Activated CD8-positive, alpha-beta T cell treated with anti-CD3 and anti-CD28 coated beads, Interleukin-2, amount 10 ng/mL, durations not matched to agents 7 days and 5 days (primary cell): Measurements from ENCODE around the gene HSPA1L. TPM values are rescaled to one million over a fixed set of nuclear protein-coding genes. Genes with fewer than 3 reads are reported as not detected.
A peak's percentile ranks its signal among the peaks of the same experiment; 100 is the strongest.

Experiments used
- ATAC-seq: fragments of 150-1000 bp; cut with Tn5 transposase; one replicate; pipeline ENCODE4 v1.10.0; 2021; ENCODE audit warnings: moderate library complexity
- CTCF ChIA-PET: fragments of 350-600 bp; sonication (Branson Sonifier 250); formaldehyde crosslinking; loops from one replicate; lab custom pipeline; 2021; ENCODE audit warnings: antibody characterized with exemption; lab: Charles Lee
- POLR2A ChIA-PET: fragments of 350-600 bp; sonication (Branson Sonifier 250); formaldehyde crosslinking; loops from one replicate; lab custom pipeline; 2021; ENCODE audit warnings: antibody characterized with exemption; lab: Charles Lee
- DNase-seq: peaks from one replicate; pipeline ENCODE4 v3.0.0-alpha.2; 2020
- H3K27ac Mint-ChIP-seq: one replicate; pipeline ENCODE4 v1.8.0; 2021; ENCODE audit warnings: mild to moderate bottlenecking, mixed read lengths
- H3K27me3 Mint-ChIP-seq: one replicate; pipeline ENCODE4 v1.8.0; 2021; ENCODE audit warnings: low read depth, mixed read lengths
- H3K36me3 Mint-ChIP-seq: one replicate; pipeline ENCODE4 v1.8.0; 2021; ENCODE audit warnings: low read depth, mixed read lengths
- H3K4me1 Mint-ChIP-seq: one replicate; pipeline ENCODE4 v1.8.0; 2021; ENCODE audit warnings: low read depth, mixed read lengths
- H3K4me3 Mint-ChIP-seq: one replicate; pipeline ENCODE4 v1.8.0; 2021; ENCODE audit warnings: mild to moderate bottlenecking, mixed read lengths
- H3K9me3 Mint-ChIP-seq: one replicate; pipeline ENCODE4 v1.8.0; 2022; ENCODE audit warnings: mixed read lengths; ENCODE audit not compliant: insufficient read depth
- total RNA-seq, 2 experiments: library from RNA; stranded (reverse); gene quantifications; one replicate each; pipeline ENCODE4 v1.2.3, GENCODE V29; 2021

Gene HSPA1L
- total RNA-seq, 2 experiments from 2014 or later = 3.0 to 3.1 TPM

DNA sequence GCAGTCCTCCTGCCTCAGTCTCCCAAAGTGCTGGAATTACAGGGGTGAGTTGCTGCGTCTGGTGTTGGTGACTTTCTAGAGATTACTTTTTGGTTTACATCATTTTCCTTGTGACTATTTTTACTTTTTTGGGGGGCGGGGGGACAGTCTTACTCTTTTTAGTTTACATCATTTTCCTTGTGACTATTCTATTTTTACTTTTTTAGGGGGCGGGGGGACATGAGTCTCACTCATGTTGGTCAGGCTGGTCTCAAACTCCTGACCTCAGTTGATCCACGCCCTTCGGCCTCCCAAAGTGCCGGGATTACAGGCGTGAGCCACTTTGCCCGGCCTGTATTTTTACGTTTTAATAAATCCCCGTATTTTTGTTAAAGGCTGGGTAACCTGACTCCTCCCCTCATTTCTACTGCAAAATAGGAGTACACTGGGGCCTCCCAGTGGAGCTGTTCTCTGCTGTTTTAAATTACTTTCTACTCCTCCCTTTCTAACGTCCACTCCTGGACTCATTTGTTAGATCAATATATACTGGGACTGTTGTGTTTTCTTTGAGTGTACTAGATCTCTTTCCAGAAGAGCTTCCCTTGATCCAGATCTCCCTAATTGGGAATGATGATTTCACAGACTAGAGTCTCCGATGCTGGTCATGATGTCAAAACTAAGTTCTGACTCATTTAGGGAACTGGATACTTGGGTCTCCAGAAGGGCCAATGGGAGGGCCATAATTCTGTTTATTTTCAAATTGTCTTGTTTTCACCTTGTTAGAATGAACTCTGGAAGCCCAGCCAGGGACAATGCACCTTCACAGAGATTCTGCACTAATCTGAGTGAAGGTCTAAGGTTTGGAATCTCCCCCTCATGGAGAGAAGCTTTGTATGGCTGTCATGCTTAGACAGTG lies 21.6 kb upstream of the HSPA1L start:
- H3K4me3 Mint-ChIP-seq = peak overlapping the region; percentile 98
- no peaks in the 10 kb centered on the region for H3K27me3 Mint-ChIP-seq
- H3K36me3 Mint-ChIP-seq = peaks cover 65% of the 10 kb centered on the region
- ChIA-PET CTCF (interaction anchor here (1.1 to 1.6 kb wide), 4 partner anchors 26 to 291 kb away, joined by 3 to 4 read pairs (median 4); partner anchors contain the start of genes ATP6V1G2, NEU1 and VARS1), POLR2A (interaction anchor here (0.6 to 2.1 kb wide), 6 partner anchors 9 to 268 kb away, joined by 3 to 8 read pairs (median 4); partner anchors contain the start of genes CSNK2B, EHMT2, GPANK1 and HSPA1B)
- DNase-seq (no peak), ATAC-seq (no peak)
- H3K27ac Mint-ChIP-seq = peak overlapping the region; percentile 92
- no peaks in the 10 kb centered on the region for H3K9me3 Mint-ChIP-seq
- H3K4me1 Mint-ChIP-seq = peaks cover 47% of the 10 kb centered on the region

DNA sequence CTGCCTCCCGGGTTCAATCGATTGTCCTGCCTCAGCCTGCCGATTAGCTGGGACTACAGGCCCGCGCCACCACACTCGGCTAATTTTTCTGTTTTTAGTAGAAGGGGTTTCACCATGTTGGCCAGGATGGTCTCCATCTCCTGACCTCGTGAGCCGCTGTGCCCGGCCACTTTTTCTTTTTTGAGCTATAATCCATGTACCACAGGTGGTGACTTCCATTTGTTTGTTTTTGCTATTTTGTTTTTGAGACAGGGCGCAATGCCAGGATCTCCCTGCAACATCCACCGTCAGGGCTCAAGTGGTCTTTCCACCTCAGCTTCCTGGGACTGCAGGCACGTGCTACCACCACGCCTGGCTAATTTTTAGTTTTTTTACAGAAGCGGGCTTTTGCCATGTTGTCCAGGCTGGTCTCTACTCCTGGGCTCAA lies 21.0 kb upstream of the HSPA1L start:
- peaks cover 61% of the 10 kb centered on the region for H3K36me3 Mint-ChIP-seq
- CTCF ChIA-PET = interaction anchor here (0.9 to 1.6 kb wide), 5 partner anchors 27 to 290 kb away, joined by 3 to 5 read pairs (median 4); partner anchors contain the start of genes ATP6V1G2 and NEU1
- peak overlapping the region; percentile 92 for H3K27ac Mint-ChIP-seq
- ATAC-seq (no peak), DNase-seq (no peak)
- H3K4me1 Mint-ChIP-seq = peaks cover 52% of the 10 kb centered on the region
- POLR2A ChIA-PET = interaction anchor here (0.8 to 2.1 kb wide), 7 partner anchors 8 to 171 kb away, joined by 3 to 10 read pairs (median 4); partner anchors contain the start of genes CLIC1, CSNK2B, EHMT2 and GPANK1
- no peaks in the 10 kb centered on the region for H3K27me3 Mint-ChIP-seq
- peak overlapping the region; percentile 98 for H3K4me3 Mint-ChIP-seq
- no peaks in the 10 kb centered on the region for H3K9me3 Mint-ChIP-seq

DNA sequence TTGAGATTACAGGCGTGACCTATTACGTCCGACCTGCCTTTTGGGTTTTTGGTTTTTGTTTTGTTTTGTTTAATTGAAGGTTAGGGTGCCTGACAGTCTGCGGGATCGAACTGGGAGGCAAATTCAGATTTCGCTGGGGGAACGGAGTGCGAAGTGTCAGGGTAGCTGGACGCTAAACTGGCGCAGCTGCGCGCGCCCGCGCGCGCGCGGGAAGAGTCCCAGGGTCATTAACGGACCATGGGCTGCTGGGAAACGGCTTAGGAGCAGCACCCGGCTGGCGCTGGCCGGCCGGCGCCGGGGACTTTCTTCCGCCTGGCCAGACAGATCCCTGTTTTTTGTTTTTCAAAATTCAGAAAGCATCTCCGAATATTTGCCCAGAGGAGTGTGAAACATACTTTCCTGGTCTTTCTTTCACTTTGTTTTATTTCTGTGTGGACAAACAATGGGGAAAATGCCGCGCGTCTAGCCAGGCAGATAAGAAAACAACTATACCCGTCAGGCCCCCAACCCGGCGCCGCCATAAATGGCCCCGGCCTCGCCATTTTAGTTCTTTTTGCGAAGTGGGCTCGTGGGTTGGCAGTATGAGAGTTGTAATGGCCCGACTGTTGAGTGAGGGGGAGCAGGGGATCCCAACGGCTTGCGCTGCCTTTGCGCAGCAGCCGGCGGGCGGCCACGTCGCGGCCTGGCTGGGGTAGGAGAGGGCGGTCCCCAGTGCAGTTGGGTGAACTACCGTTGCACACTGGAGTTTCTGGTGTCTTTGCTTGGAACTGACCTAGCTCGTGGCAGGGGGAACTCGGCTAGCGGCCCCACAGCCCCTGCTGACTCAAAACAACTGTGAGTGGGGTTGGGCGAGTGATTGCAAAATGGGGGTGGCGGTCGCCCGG lies 19.5 kb upstream of the HSPA1L start:
- Mint-ChIP-seq H3K4me3 (peak overlapping the region; percentile 98), H3K27me3 (no peaks in the 10 kb centered on the region), H3K4me1 (peaks cover 52% of the 10 kb centered on the region), H3K9me3 (no peaks in the 10 kb centered on the region), H3K36me3 (peaks cover 61% of the 10 kb centered on the region), H3K27ac (peak overlapping the region; percentile 92)
- ATAC-seq (peak; percentile 46), DNase-seq (peak; percentile 82)
- CTCF ChIA-PET = interaction anchor here (0.9 to 1.5 kb wide), 5 partner anchors 28 to 294 kb away, joined by 3 to 5 read pairs (median 4); partner anchors contain the start of gene NEU1
- POLR2A ChIA-PET = interaction anchor here (1.0 to 3.1 kb wide), 8 partner anchors 10 to 169 kb away, joined by 3 to 10 read pairs (median 7); partner anchors contain the start of genes ABHD16A, CLIC1, CSNK2B and GPANK1

DNA sequence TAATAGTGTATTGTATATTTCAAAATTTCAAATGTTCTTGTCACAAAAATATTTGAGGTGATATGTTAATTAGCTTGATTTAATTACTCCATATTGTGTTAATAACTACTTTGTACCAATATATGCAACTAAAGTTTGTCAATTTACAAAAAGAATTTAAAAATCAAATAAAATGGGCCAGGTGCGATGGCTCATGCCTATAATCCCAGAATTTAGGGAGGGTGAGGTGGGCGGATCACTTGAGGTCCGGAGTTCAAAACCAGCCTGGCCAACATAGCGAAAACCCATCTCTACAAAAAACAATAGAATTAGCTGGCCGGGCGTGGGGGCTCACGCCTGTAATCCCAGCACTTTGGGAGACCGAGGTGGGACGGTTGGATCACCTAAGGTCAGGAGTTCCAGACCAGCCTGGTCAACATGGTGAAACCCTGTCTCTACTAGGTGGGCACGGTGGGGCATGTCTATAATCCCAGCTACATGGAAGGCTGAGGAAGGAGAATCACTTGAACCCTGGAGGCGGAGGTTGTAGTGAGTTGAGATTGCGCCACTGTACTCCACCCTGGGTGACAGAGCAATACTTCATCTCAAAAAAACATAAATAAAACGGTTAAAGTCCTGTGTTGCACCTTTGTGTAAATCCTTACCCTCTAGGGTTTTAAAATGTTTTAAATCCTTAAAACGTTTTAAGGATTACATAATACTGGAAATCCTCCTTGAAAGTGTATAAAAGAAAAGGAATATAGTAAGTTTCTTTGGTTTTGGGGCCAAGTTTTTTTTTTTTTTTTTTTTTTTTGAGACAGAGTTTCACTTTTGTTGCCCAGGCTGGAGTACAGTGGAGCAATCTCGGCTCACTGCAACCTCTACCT lies 16.5 kb upstream of the HSPA1L start:
- Mint-ChIP-seq H3K27ac (peak overlapping the region; percentile 81), H3K9me3 (no peaks in the 10 kb centered on the region), H3K4me3 (peak overlapping the region; percentile 87), H3K36me3 (peaks cover 35% of the 10 kb centered on the region), H3K4me1 (peaks cover 34% of the 10 kb centered on the region), H3K27me3 (no peaks in the 10 kb centered on the region)
- ATAC-seq (no peak), DNase-seq (no peak)
- ChIA-PET POLR2A (interaction anchor here (0.6 to 3.4 kb wide), 5 partner anchors 14 to 179 kb away, joined by 3 to 20 read pairs (median 3); partner anchors contain the start of genes BAG6, CLIC1 and GPANK1), CTCF (interaction anchor here (0.9 to 4.4 kb wide), 16 partner anchors 13 to 280 kb away, joined by 3 to 44 read pairs (median 6); partner anchors contain the start of genes CLIC1, LSM2, LY6G5C and MSH5)

DNA sequence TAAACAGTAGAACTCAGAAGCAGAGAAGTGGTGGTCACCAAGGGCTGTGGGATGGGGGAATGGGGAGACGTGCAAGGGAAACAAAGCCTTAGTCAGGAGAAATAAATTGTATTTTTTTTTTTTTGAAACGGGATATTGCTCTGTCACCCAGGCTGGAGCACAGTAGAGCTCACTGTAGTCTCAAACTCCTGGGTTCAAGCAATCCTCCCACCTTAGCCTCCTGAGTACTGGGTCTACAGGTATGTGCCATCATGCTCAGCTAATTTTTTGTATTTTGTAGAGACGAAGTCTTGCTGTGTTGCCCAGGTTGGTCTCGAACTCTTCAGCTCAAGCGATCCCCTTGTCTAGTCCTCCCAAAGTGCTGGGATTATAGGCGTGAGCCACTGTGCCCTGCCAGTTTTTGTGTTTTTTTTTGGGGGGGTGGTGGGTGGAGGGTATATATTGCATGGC lies 15.8 kb upstream of the HSPA1L start:
- CTCF ChIA-PET = interaction anchor here (0.9 to 4.4 kb wide), 22 partner anchors 9 to 285 kb away, joined by 3 to 44 read pairs (median 6); partner anchors contain the start of genes ATP6V1G2, CLIC1, DDAH2 and LSM2
- peak overlapping the region; percentile 81 for H3K27ac Mint-ChIP-seq
- POLR2A ChIA-PET = interaction anchor here (0.6 to 3.4 kb wide), 10 partner anchors 14 to 179 kb away, joined by 3 to 20 read pairs (median 3); partner anchors contain the start of genes BAG6, CLIC1, GPANK1 and LY6G6D
- ATAC-seq (no peak), DNase-seq (no peak)
- peaks cover 34% of the 10 kb centered on the region for H3K4me1 Mint-ChIP-seq
- no peaks in the 10 kb centered on the region for H3K27me3 Mint-ChIP-seq
- H3K4me3 Mint-ChIP-seq = peak overlapping the region; percentile 87
- H3K9me3 Mint-ChIP-seq = no peaks in the 10 kb centered on the region
- peaks cover 28% of the 10 kb centered on the region for H3K36me3 Mint-ChIP-seq

DNA sequence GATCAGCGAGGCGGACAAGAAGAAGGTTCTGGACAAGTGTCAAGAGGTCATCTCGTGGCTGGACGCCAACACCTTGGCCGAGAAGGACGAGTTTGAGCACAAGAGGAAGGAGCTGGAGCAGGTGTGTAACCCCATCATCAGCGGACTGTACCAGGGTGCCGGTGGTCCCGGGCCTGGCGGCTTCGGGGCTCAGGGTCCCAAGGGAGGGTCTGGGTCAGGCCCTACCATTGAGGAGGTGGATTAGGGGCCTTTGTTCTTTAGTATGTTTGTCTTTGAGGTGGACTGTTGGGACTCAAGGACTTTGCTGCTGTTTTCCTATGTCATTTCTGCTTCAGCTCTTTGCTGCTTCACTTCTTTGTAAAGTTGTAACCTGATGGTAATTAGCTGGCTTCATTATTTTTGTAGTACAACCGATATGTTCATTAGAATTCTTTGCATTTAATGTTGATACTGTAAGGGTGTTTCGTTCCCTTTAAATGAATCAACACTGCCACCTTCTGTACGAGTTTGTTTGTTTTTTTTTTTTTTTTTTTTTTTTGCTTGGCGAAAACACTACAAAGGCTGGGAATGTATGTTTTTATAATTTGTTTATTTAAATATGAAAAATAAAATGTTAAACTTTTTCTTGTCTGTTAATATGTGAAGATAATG lies 14.7 kb upstream of the HSPA1L start:
- ChIA-PET CTCF (interaction anchor here (0.7 to 4.4 kb wide), 25 partner anchors 10 to 283 kb away, joined by 3 to 44 read pairs (median 5); partner anchors contain the start of genes APOM, ATP6V1G2, CLIC1 and DDAH2), POLR2A (interaction anchor here (0.7 to 3.4 kb wide), 8 partner anchors 23 to 278 kb away, joined by 3 to 20 read pairs (median 4); partner anchors contain the start of genes BAG6, CLIC1, LSM2 and MSH5)
- Mint-ChIP-seq H3K36me3 (peaks cover 26% of the 10 kb centered on the region), H3K4me3 (peak overlapping the region; percentile 87), H3K27me3 (no peaks in the 10 kb centered on the region), H3K9me3 (no peaks in the 10 kb centered on the region), H3K4me1 (peaks cover 43% of the 10 kb centered on the region), H3K27ac (peak overlapping the region; percentile 81)
- ATAC-seq (no peak), DNase-seq (no peak)

DNA sequence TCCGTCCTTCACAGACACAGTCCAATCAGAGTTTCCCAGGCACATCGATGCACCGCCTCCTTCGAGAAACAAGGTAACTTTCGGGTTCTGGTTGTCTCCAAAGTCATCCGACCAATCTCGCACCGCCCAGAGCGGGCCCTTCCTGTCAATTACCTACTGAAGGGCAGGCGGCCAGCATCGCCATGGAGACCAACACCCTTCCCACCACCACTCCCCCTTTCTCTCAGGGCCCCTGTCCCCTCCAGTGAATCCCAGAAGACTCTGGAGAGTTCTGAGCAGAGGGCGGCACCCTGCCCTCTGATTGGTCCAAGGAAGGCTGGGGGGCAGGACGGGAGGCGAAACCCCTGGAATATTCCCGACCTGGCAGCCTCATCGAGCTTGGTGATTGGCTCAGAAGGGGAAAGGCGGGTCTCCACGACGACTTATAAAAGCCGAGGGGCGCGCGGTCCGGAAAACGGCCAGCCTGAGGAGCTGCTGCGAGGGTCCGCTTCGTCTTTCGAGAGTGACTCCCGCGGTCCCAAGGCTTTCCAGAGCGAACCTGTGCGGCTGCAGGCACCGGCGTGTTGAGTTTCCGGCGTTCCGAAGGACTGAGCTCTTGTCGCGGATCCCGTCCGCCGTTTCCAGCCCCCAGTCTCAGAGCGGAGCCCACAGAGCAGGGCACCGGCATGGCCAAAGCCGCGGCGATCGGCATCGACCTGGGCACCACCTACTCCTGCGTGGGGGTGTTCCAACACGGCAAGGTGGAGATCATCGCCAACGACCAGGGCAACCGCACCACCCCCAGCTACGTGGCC lies 12.4 kb upstream of the HSPA1L start, which contains the start of gene HSPA1B:
TSS of gene HSPA1B (plus strand) at position 453 of the 794 bp plus-strand sequence. CDS start at position 666, 213 bp downstream.
- Mint-ChIP-seq H3K27me3 (no peaks in the 10 kb centered on the region), H3K4me3 (peak within 1 kb of the TSS; percentile 86), H3K36me3 (peaks cover 27% of the 10 kb centered on the region), H3K27ac (peak within 1 kb of the TSS; percentile 93), H3K4me1 (peaks cover 53% of the 10 kb centered on the region), H3K9me3 (no peaks in the 10 kb centered on the region)
- peak; percentile 99 for DNase-seq
- ATAC-seq = peak; percentile 78
- ChIA-PET POLR2A (interaction anchor here (0.7 to 3.4 kb wide), 13 partner anchors 9 to 235 kb away, joined by 3 to 33 read pairs (median 6); partner anchors contain the start of genes ABHD16A, BAG6, CLIC1 and CSNK2B), CTCF (interaction anchor here (0.9 to 2.8 kb wide), 13 partner anchors 13 to 276 kb away, joined by 3 to 17 read pairs (median 4); partner anchors contain the start of genes CLIC1, DDAH2, HSPA1A and HSPA1L)

DNA sequence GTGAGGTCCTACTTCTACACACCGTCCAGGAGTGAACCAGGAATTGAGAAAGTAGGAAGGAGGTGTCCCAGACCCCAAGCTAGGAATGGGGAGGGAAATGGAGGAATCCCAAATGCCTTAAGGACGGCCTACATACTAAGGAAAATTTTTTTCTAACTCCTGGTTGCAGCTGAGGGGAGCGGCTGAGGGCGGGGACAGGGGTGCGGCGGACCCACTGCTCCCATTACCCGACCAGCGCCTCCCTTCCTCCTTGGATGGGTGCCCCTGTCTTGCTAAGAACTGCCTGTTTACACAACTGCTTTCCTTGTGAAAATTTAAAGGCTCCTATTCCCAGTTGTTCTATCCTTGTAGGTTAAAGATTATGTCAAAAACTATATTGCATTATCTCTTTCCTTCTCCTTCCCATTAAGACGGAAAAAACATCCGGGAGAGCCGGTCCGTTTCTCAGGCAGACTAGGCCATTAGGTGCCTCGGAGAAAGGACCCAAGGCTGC lies 11.8 kb upstream of the HSPA1L start:
- ATAC-seq (peak; percentile 6), DNase-seq (peak; percentile 51)
- ChIA-PET CTCF (interaction anchor here (0.8 to 2.8 kb wide), 15 partner anchors 12 to 175 kb away, joined by 3 to 17 read pairs (median 4); partner anchors contain the start of genes ABHD16A, CLIC1, DDAH2 and HSPA1A), POLR2A (interaction anchor here (0.6 to 3.4 kb wide), 17 partner anchors 9 to 234 kb away, joined by 3 to 33 read pairs (median 3); partner anchors contain the start of genes ABHD16A, BAG6, CLIC1 and CSNK2B)
- Mint-ChIP-seq H3K9me3 (no peaks in the 10 kb centered on the region), H3K27me3 (no peaks in the 10 kb centered on the region), H3K4me1 (peaks cover 57% of the 10 kb centered on the region), H3K27ac (peak overlapping the region; percentile 93), H3K36me3 (peaks cover 27% of the 10 kb centered on the region), H3K4me3 (peak overlapping the region; percentile 86)
